ENCODE measurements around the gene LAMA3.

GRCh38 chr18:23878336-23878900 is 189.2 kb downstream of the LAMA3 start:
- TF ChIP-seq CTCF (conservative IDR thresholded peaks at IDR 0.05 in 1 of 2, IDR thresholded peaks at IDR 0.05 in 1 of 2; ENCODE audit: low read depth in 1 of 2, low read length in 2 of 2), result no peak
- no peak for TF ChIP-seq EZH2 (IDR thresholded peaks at IDR 0.05; ENCODE audit: low read length, missing control alignments)
